Measurements from ENCODE around the gene CDH8.

Gene CDH8

DNA sequence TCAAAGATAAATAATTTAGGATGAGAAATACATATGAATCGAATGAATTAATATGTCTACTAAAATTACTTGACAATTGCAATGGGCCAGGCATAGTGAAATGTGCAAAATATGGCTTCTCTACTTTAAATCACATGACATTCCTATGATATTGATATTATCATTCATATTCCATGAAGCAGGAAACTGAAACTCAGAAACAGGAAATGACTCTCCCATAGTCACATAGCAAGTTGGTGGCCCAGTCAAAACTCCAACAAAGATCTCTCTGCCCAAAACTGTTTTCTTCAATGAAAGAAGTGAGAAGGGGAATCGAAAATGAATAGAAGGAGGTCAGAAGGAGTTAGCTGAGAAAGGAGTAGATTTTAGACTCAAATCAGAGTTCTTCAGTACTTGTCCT is 272.2 kb downstream of the CDH8 start:
- TF ChIP-seq EZH2phosphoT487 (IDR thresholded peaks at IDR 0.05; ENCODE audit: borderline replicate concordance, low read length) (no peak), CTCF (IDR thresholded peaks at IDR 0.05; ENCODE audit: low read depth, low read length, poor library complexity, severe bottlenecking) (no peak)
- no peak overlapping the region for H3K4me2 ChIP-seq (ENCODE audit: low read length)
- H3K79me2 ChIP-seq (ENCODE audit: control insufficient read depth, low read length), result no peaks in the 10 kb centered on the region
- H3K27ac ChIP-seq (ENCODE audit: low read depth, low read length), result no peak overlapping the region
- H3F3A ChIP-seq (ENCODE audit: control insufficient read depth, insufficient read depth), result no peaks in the 10 kb centered on the region
- H3K27me3 ChIP-seq (ENCODE audit: control insufficient read depth, low read length), result no peaks in the 10 kb centered on the region
- H4K20me1 ChIP-seq (ENCODE audit: control insufficient read depth, insufficient read depth, low read depth, low read length), result no peaks in the 10 kb centered on the region
- H3K36me3 ChIP-seq (ENCODE audit: control insufficient read depth, low read length), result no peaks in the 10 kb centered on the region
- no peaks in the 10 kb centered on the region for H3K4me1 ChIP-seq (ENCODE audit: control insufficient read depth, low read length)
- H3K9me3 ChIP-seq (ENCODE audit: control insufficient read depth, insufficient read depth, low read length), result peaks cover 4% of the 10 kb centered on the region; the same call in 1 of the 2 replicates
- no peak overlapping the region for H3K4me3 ChIP-seq (ENCODE audit: low read length)
- no peaks in the 10 kb centered on the region for H3K9me2 ChIP-seq (replicated peaks; ENCODE audit: control insufficient read depth, low read length)

DNA sequence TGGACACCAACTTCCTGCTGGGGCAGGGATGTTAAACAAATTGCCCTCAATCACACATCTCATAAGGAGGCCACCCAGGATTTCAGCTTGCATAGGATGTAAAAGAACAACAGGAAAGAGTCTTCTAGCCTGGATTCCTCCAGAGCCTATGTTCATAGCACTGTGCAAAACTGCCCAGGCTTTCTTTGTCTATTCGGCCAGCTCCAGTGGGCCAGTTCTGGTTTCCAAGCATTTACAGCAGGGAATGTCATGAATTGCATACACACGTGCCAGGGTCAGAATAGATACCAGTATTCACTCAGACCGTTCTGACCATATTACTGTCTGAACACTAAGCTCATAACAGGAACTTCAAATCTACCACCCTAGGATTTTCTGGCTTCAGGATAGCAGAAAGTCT is 273.2 kb downstream of the CDH8 start:
- H3K4me1 ChIP-seq (ENCODE audit: control insufficient read depth, low read length), result no peaks in the 10 kb centered on the region
- H3K9me3 ChIP-seq (ENCODE audit: control insufficient read depth, insufficient read depth, low read length), result peaks cover 4% of the 10 kb centered on the region; the same call in 1 of the 2 replicates
- no peak overlapping the region for H3K4me2 ChIP-seq (ENCODE audit: low read length)
- no peaks in the 10 kb centered on the region for H3K36me3 ChIP-seq (ENCODE audit: control insufficient read depth, low read length)
- H3K4me3 ChIP-seq (ENCODE audit: low read length), result no peak overlapping the region
- no peaks in the 10 kb centered on the region for H3K27me3 ChIP-seq (ENCODE audit: control insufficient read depth, low read length)
- no peak overlapping the region for H3K27ac ChIP-seq (ENCODE audit: low read depth, low read length)
- no peaks in the 10 kb centered on the region for H3K9me2 ChIP-seq (replicated peaks; ENCODE audit: control insufficient read depth, low read length)
- no peaks in the 10 kb centered on the region for H3K79me2 ChIP-seq (ENCODE audit: control insufficient read depth, low read length)
- no peaks in the 10 kb centered on the region for H3F3A ChIP-seq (ENCODE audit: control insufficient read depth, insufficient read depth)
- H4K20me1 ChIP-seq (ENCODE audit: control insufficient read depth, insufficient read depth, low read depth, low read length), result no peaks in the 10 kb centered on the region
- TF ChIP-seq EZH2phosphoT487 (IDR thresholded peaks at IDR 0.05; ENCODE audit: borderline replicate concordance, low read length) (no peak), CTCF (IDR thresholded peaks at IDR 0.05; ENCODE audit: low read depth, low read length, poor library complexity, severe bottlenecking) (no peak)

DNA sequence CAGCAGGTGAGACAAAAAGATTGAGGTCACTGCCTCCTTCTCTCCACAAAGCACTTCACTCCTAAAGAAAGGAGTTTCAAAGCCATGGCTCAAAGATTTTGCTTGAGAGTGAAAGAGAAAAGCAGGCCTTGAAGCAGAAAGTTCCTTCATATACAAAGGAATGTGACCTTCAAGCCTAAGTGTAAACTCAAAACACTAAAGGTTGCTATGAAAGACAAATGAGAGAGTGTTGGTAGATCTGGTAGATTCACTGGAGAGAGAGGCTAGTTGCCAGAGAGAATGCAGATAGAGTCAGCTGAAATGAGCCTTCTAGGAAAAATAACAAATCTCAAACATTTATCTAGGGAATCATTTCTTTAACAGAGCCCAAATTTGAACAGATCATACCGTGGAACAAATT is 305.2 kb downstream of the CDH8 start:
- TF ChIP-seq EZH2phosphoT487 (IDR thresholded peaks at IDR 0.05; ENCODE audit: borderline replicate concordance, low read length) (no peak), CTCF (IDR thresholded peaks at IDR 0.05; ENCODE audit: low read depth, low read length, poor library complexity, severe bottlenecking) (no peak)
- no peak overlapping the region for H3K27ac ChIP-seq (ENCODE audit: low read depth, low read length)

DNA sequence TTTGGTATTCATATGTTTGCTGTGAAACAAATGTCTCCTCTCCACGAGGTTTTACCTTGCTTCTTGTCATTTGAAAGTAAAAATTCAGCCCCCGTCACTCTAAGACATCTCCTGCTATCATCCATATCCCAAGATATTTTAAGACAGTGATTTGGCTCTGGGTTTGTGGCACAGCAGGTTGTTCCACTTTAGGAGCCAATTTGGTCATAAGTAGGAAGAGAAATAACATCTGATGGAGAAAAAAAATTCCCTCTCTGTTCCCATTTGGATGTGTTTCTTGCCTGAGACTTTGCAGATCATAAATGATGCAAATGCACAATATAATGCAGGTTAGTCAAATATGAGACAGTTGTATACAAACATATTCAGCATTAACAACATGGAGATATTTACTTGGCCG is 309.5 kb downstream of the CDH8 start:
- Histone ChIP-seq H3K4me3 (ENCODE audit: low read length) (no peak overlapping the region), H3K9me3 (ENCODE audit: control insufficient read depth, insufficient read depth, low read length) (no peaks in the 10 kb centered on the region)

More for the DNA sequence above, 305.2 kb downstream of the CDH8 start:
- H3K9me3 ChIP-seq (ENCODE audit: control insufficient read depth, insufficient read depth, low read length), result no peaks in the 10 kb centered on the region; the same call in 1 of the 2 replicates
- H4K20me1 ChIP-seq (ENCODE audit: control insufficient read depth, insufficient read depth, low read depth, low read length), result no peaks in the 10 kb centered on the region
- no peaks in the 10 kb centered on the region for H3F3A ChIP-seq (ENCODE audit: control insufficient read depth, insufficient read depth)
- H3K79me2 ChIP-seq (ENCODE audit: control insufficient read depth, low read length), result no peaks in the 10 kb centered on the region
- H3K4me1 ChIP-seq (ENCODE audit: control insufficient read depth, low read length), result no peaks in the 10 kb centered on the region
- no peak overlapping the region for H3K4me3 ChIP-seq (ENCODE audit: low read length)
- no peaks in the 10 kb centered on the region for H3K36me3 ChIP-seq (ENCODE audit: control insufficient read depth, low read length)
- no peaks in the 10 kb centered on the region for H3K27me3 ChIP-seq (ENCODE audit: control insufficient read depth, low read length)
- no peaks in the 10 kb centered on the region for H3K9me2 ChIP-seq (replicated peaks; ENCODE audit: control insufficient read depth, low read length)
- H3K4me2 ChIP-seq (ENCODE audit: low read length), result no peak overlapping the region

More for the DNA sequence above, 309.5 kb downstream of the CDH8 start:
- Histone ChIP-seq H3K4me1 (ENCODE audit: control insufficient read depth, low read length) (no peaks in the 10 kb centered on the region), H3K79me2 (ENCODE audit: control insufficient read depth, low read length) (no peaks in the 10 kb centered on the region), H4K20me1 (ENCODE audit: control insufficient read depth, insufficient read depth, low read depth, low read length) (no peaks in the 10 kb centered on the region), H3K27ac (ENCODE audit: low read depth, low read length) (no peak overlapping the region), H3K4me2 (ENCODE audit: low read length) (no peak overlapping the region), H3K27me3 (ENCODE audit: control insufficient read depth, low read length) (no peaks in the 10 kb centered on the region), H3K36me3 (ENCODE audit: control insufficient read depth, low read length) (no peaks in the 10 kb centered on the region), H3F3A (ENCODE audit: control insufficient read depth, insufficient read depth) (no peaks in the 10 kb centered on the region), H3K9me2 (replicated peaks; ENCODE audit: control insufficient read depth, low read length) (no peaks in the 10 kb centered on the region)
- TF ChIP-seq CTCF (IDR thresholded peaks at IDR 0.05; ENCODE audit: low read depth, low read length, poor library complexity, severe bottlenecking), result no peak
- no peak for TF ChIP-seq EZH2phosphoT487 (IDR thresholded peaks at IDR 0.05; ENCODE audit: borderline replicate concordance, low read length)

Data from DOHH2 (cell line).